ENCODE results near the gene SMIM22. TPM values are rescaled to one million over a fixed set of nuclear protein-coding genes. Genes with fewer than 3 reads are reported as not detected.
"Not testable (repeated sequence)": the region's sequence is repeated elsewhere in the genome, so short reads cannot be mapped to it uniquely, and the experiment has no call there.

Gene SMIM22
- total and polyA plus RNA-seq, 4 donors = 0.49 to 1.2 (median 0.72) TPM; not detected in 1

DNA sequence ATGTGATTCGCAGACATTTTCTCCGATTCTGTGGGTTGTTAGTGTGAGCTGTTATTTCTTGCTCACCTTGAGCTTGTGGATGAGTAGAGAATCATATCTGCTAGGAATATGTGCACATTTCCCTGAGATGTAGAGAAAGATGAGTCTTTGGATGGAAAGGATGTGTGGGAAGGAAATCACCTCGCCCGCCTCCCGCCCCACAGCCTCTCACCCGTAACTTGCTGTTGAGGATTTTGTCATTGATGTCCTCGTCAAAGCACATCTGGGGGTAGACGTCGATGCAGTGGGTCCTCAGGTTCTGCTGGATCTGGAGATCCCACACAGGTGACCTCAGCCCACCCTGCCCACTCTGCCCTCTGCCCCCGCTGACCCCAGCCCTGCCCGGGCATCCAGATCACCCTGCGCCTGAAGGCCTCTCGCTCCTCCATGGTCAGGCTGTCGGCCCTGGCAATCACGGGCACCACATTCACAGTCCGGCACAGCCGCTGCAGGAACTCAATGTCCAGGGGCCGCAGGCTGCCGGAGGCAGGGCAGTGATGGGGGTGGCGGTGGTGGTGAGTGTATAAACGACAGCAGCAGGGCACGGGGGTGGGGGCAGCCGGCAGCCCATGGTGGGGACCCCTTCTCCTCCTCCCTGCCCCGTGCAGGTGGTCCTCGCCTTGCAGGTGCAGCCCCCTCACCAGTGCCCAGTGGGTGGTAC, 11.8 kb upstream of the SMIM22 start:
- H3K36me3 ChIP-seq (ENCODE audit: control insufficient read depth in 4 of 4, insufficient read depth in 3 of 4, low read depth in 1 of 4, low read length in 3 of 4) = no peaks in the 10 kb centered on the region
- no peaks in the 10 kb centered on the region for H3K9me3 ChIP-seq (ENCODE audit: control insufficient read depth in 4 of 4, low read length in 3 of 4)
- no peak overlapping the region for H3K27ac ChIP-seq (ENCODE audit: low read depth in 1 of 2, low read length in 2 of 2)
- no peaks in the 10 kb centered on the region for H3K27me3 ChIP-seq (ENCODE audit: control insufficient read depth in 4 of 4, insufficient read depth in 4 of 4, low read length in 3 of 4)
- no peak overlapping the region for H3K9ac ChIP-seq (ENCODE audit: low read depth in 1 of 2, low read length in 2 of 2)
- no peak overlapping the region for H3K4me3 ChIP-seq (ENCODE audit: low read depth in 1 of 3, low read length in 3 of 3)
- TF ChIP-seq SP1 (IDR thresholded peaks at IDR 0.05) (no peak), NR2F2 (IDR thresholded peaks at IDR 0.05) (no peak), HNF4A (conservative IDR thresholded peaks at IDR 0.05) (no peak), RXRA (IDR thresholded peaks at IDR 0.05) (no peak), JUND (IDR thresholded peaks at IDR 0.05) (no peak), FOXA2 (IDR thresholded peaks at IDR 0.05) (no peak)
- TF ChIP-seq, protein P1, sequence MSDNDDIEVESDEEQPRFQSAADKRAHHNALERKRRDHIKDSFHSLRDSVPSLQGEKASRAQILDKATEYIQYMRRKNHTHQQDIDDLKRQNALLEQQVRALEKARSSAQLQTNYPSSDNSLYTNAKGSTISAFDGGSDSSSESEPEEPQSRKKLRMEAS (IDR thresholded peaks at IDR 0.05) = no peak
- peaks cover 0 to 2% (median 2%) of the 10 kb centered on the region in 4 donors for H3K4me1 ChIP-seq (ENCODE audit: control insufficient read depth in 4 of 4, insufficient read depth in 4 of 4, low read length in 3 of 4)
- whole genome bisulfite sequencing = 92% methylated on average over 25 of the region's 25 CpGs
- DNase-seq (ENCODE audit: low spot score) = no peak

DNA sequence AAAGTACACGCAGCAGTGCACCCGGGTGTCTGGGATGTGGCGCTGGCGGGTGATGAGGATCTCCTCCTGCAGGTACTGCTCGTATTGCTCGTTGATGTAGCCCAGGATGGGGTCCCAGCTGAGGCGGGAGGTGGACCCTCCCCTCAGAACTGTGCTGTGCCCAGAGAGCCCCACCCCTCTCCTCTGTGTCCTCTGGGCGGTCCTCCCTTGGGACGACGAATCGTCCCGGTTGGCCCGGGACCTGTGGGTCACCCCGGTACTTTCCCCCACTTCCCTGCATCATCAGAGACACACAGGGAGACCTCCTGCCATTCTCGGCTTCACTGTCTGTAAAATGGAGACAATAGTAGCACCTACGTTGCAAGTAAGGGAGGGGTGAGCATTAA, 11.2 kb upstream of the SMIM22 start:
- H3K9ac ChIP-seq (ENCODE audit: low read depth in 1 of 2, low read length in 2 of 2) = no peak overlapping the region
- TF ChIP-seq, protein P2, sequence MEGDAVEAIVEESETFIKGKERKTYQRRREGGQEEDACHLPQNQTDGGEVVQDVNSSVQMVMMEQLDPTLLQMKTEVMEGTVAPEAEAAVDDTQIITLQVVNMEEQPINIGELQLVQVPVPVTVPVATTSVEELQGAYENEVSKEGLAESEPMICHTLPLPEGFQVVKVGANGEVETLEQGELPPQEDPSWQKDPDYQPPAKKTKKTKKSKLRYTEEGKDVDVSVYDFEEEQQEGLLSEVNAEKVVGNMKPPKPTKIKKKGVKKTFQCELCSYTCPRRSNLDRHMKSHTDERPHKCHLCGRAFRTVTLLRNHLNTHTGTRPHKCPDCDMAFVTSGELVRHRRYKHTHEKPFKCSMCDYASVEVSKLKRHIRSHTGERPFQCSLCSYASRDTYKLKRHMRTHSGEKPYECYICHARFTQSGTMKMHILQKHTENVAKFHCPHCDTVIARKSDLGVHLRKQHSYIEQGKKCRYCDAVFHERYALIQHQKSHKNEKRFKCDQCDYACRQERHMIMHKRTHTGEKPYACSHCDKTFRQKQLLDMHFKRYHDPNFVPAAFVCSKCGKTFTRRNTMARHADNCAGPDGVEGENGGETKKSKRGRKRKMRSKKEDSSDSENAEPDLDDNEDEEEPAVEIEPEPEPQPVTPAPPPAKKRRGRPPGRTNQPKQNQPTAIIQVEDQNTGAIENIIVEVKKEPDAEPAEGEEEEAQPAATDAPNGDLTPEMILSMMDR (IDR thresholded peaks at IDR 0.05; ENCODE audit: low read depth, low read length, missing input control) = no peak
- TF ChIP-seq TAF1 (conservative IDR thresholded peaks at IDR 0.05) (no peak), FOXA1 (IDR thresholded peaks at IDR 0.05) (no peak)
- no peak overlapping the region for H3K27ac ChIP-seq (ENCODE audit: low read depth in 1 of 2, low read length in 2 of 2)
- H3K4me1 ChIP-seq (ENCODE audit: control insufficient read depth in 4 of 4, insufficient read depth in 4 of 4, low read length in 3 of 4) = peaks cover 0 to 5% (median 4%) of the 10 kb centered on the region in 4 donors
- no peaks in the 10 kb centered on the region for H3K36me3 ChIP-seq (ENCODE audit: control insufficient read depth in 4 of 4, insufficient read depth in 3 of 4, low read depth in 1 of 4, low read length in 3 of 4)
- H3K4me3 ChIP-seq (ENCODE audit: low read depth in 1 of 3, low read length in 3 of 3) = no peak overlapping the region
- no peaks in the 10 kb centered on the region for H3K27me3 ChIP-seq (ENCODE audit: control insufficient read depth in 4 of 4, insufficient read depth in 4 of 4, low read length in 3 of 4)
- no peaks in the 10 kb centered on the region for H3K9me3 ChIP-seq (ENCODE audit: control insufficient read depth in 4 of 4, low read length in 3 of 4)
- no peak for DNase-seq (ENCODE audit: low spot score)
- WGBS = 77% methylated on average over 16 of the region's 16 CpGs

DNA sequence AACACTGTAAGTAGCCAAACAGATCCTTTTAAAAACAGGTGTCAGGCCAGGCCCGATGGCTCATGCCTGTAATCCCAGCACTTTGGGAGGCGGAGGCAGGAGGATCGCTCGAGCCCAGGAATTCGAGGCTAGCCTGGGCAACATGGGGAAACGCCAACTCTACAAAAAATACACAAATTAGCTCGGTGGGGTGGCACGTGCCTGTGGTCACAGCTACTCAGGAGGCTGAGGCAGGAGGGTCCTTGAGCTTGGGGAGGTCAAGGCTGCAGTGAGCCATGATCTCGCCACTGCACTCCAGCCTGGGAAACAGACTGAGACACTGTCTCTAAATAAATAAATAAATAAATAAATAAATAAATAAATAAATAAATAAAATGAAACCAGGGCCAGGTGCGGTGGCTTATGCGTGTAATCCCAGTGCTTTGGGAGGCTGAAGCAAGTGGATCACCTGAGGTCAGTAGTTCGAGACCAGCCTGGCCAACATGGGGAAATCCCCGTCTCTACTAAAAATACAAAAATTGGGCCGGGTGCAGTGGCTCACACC, 10.7 kb upstream of the SMIM22 start:
- 96% methylated on average over 14 of the region's 14 CpGs for WGBS
- not testable (repeated sequence) for H3K9ac ChIP-seq (ENCODE audit: low read depth in 1 of 2, low read length in 2 of 2); H3K9me3 ChIP-seq (ENCODE audit: control insufficient read depth in 4 of 4, low read length in 3 of 4); H3K36me3 ChIP-seq (ENCODE audit: control insufficient read depth in 4 of 4, insufficient read depth in 3 of 4, low read depth in 1 of 4, low read length in 3 of 4); H3K27me3 ChIP-seq (ENCODE audit: control insufficient read depth in 4 of 4, insufficient read depth in 4 of 4, low read length in 3 of 4); H3K27ac ChIP-seq (ENCODE audit: low read depth in 1 of 2, low read length in 2 of 2); H3K4me3 ChIP-seq (ENCODE audit: low read depth in 1 of 3, low read length in 3 of 3); H3K4me1 ChIP-seq (ENCODE audit: control insufficient read depth in 4 of 4, insufficient read depth in 4 of 4, low read length in 3 of 4); DNase-seq (ENCODE audit: low spot score)

DNA sequence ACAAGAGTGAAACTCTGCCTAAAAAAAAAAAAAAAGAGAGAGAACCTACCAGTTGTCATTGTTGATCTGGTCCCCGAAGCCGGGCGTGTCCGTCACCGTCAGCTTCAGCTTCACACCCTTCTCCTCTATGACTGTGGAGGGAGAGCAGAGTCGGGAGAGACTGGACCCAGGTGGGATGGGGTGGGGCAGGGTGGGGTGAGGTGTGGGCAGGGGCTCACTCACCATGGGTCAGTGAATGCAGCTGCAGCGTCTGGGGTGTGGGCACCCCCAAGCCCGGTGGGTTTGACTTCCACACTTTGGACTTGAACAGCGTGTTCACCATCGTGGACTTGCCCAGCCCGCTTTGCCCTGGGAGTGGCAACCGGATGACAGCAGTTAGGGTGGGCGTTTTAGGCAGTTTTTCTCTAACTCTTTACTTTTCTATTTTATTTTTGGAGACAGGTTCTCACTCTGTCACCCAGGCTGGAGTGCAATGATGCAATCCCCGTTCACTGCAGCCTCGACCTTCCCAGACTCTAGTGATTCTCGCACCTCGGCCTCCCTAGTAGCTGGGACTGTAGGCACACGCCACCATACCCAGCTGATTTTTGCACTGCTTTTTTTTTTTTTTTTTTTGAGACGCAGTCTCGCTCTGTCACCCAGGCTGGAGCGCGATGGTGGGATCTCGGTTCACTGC, 9.3 kb upstream of the SMIM22 start:
- H3K9me3 ChIP-seq (ENCODE audit: control insufficient read depth in 4 of 4, low read length in 3 of 4) = no peaks in the 10 kb centered on the region
- 92% methylated on average over 23 of the region's 23 CpGs for WGBS
- H3K36me3 ChIP-seq (ENCODE audit: control insufficient read depth in 4 of 4, insufficient read depth in 3 of 4, low read depth in 1 of 4, low read length in 3 of 4) = no peaks in the 10 kb centered on the region
- no peak overlapping the region for H3K9ac ChIP-seq (ENCODE audit: low read depth in 1 of 2, low read length in 2 of 2)
- H3K27me3 ChIP-seq (ENCODE audit: control insufficient read depth in 4 of 4, insufficient read depth in 4 of 4, low read length in 3 of 4) = no peaks in the 10 kb centered on the region
- no peak overlapping the region for H3K4me3 ChIP-seq (ENCODE audit: low read depth in 1 of 3, low read length in 3 of 3)
- DNase-seq (ENCODE audit: low spot score) = no peak
- H3K27ac ChIP-seq (ENCODE audit: low read depth in 1 of 2, low read length in 2 of 2) = no peak overlapping the region
- peaks cover 0 to 5% (median 4%) of the 10 kb centered on the region in 4 donors for H3K4me1 ChIP-seq (ENCODE audit: control insufficient read depth in 4 of 4, insufficient read depth in 4 of 4, low read length in 3 of 4)
- TF ChIP-seq, protein P3, sequence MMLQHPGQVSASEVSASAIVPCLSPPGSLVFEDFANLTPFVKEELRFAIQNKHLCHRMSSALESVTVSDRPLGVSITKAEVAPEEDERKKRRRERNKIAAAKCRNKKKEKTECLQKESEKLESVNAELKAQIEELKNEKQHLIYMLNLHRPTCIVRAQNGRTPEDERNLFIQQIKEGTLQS (IDR thresholded peaks at IDR 0.05) = no peak
- TF ChIP-seq YY1 (IDR thresholded peaks at IDR 0.05) (no peak), RAD21 (IDR thresholded peaks at IDR 0.05) (no peak), FOXA1 (IDR thresholded peaks at IDR 0.05) (no peak), HNF4A (conservative IDR thresholded peaks at IDR 0.05) (no peak), SP1 (IDR thresholded peaks at IDR 0.05) (no peak), TAF1 (conservative IDR thresholded peaks at IDR 0.05) (no peak), HNF4G (IDR thresholded peaks at IDR 0.05) (no peak), GABPA (IDR thresholded peaks at IDR 0.05 in 1 of 2, conservative IDR thresholded peaks at IDR 0.05 in 1 of 2) (no peak), NR2F2 (IDR thresholded peaks at IDR 0.05) (no peak), FOXA2 (IDR thresholded peaks at IDR 0.05) (no peak), JUND (IDR thresholded peaks at IDR 0.05) (no peak)
- TF ChIP-seq, protein P4, sequence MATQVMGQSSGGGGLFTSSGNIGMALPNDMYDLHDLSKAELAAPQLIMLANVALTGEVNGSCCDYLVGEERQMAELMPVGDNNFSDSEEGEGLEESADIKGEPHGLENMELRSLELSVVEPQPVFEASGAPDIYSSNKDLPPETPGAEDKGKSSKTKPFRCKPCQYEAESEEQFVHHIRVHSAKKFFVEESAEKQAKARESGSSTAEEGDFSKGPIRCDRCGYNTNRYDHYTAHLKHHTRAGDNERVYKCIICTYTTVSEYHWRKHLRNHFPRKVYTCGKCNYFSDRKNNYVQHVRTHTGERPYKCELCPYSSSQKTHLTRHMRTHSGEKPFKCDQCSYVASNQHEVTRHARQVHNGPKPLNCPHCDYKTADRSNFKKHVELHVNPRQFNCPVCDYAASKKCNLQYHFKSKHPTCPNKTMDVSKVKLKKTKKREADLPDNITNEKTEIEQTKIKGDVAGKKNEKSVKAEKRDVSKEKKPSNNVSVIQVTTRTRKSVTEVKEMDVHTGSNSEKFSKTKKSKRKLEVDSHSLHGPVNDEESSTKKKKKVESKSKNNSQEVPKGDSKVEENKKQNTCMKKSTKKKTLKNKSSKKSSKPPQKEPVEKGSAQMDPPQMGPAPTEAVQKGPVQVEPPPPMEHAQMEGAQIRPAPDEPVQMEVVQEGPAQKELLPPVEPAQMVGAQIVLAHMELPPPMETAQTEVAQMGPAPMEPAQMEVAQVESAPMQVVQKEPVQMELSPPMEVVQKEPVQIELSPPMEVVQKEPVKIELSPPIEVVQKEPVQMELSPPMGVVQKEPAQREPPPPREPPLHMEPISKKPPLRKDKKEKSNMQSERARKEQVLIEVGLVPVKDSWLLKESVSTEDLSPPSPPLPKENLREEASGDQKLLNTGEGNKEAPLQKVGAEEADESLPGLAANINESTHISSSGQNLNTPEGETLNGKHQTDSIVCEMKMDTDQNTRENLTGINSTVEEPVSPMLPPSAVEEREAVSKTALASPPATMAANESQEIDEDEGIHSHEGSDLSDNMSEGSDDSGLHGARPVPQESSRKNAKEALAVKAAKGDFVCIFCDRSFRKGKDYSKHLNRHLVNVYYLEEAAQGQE (IDR thresholded peaks at IDR 0.05) = no peak
- TF ChIP-seq, protein P1 (IDR thresholded peaks at IDR 0.05) = no peak

Measured in liver (tissue), 9 donors.